Astrocyte of the cerebellum (primary cell): ENCODE data around the gene ZNF652.

Experiments used
- DNase-seq: peaks from one replicate; pipeline ENCODE4 v3.0.0-alpha.2; 2011; ENCODE audit warnings: low read depth
- H3K4me3 ChIP-seq: 2 replicates; pipeline ENCODE4 v1.5.1; 2011; ENCODE audit warnings: mild to moderate bottlenecking, low read depth, low read length, moderate library complexity
- in situ Hi-C: cut with HindIII; loops from 2 replicates; pipeline ENCODE4 v1.10.0; 2017; ENCODE audit warnings: low sequenced_read_pairs
- TF ChIP-seq, protein P1 (sequence below): IDR thresholded peaks from 2 replicates; pipeline ENCODE4 v1.5.1; 2012; ENCODE audit warnings: low read length, low read depth, moderate library complexity, mild to moderate bottlenecking; ENCODE audit errors: missing control alignments

The ZNF652 gene

DNA sequence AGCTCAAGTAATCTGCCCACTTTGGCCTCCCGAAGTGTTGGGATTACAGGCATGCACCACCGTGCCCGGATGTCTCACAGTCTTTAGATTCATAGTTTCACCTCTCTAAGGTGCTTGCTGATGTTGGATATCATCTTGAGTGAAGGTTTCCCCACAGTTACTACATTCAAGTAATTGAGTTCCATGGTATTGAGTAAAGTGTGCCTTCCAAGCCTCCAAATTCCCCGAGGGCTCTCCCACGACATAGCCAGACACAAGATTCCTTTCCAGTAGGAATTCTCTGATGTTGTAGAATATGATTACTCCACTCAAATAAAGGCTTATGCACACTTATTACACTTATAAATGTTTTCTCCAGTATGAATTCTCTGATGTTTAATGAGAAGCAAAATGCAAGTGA lies 16.3 kb upstream of the ZNF652 start:
- DNase-seq: no peak
- TF ChIP-seq, protein P1, sequence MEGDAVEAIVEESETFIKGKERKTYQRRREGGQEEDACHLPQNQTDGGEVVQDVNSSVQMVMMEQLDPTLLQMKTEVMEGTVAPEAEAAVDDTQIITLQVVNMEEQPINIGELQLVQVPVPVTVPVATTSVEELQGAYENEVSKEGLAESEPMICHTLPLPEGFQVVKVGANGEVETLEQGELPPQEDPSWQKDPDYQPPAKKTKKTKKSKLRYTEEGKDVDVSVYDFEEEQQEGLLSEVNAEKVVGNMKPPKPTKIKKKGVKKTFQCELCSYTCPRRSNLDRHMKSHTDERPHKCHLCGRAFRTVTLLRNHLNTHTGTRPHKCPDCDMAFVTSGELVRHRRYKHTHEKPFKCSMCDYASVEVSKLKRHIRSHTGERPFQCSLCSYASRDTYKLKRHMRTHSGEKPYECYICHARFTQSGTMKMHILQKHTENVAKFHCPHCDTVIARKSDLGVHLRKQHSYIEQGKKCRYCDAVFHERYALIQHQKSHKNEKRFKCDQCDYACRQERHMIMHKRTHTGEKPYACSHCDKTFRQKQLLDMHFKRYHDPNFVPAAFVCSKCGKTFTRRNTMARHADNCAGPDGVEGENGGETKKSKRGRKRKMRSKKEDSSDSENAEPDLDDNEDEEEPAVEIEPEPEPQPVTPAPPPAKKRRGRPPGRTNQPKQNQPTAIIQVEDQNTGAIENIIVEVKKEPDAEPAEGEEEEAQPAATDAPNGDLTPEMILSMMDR: no peak
- in situ Hi-C loops: no loop called here
- H3K4me3 ChIP-seq: no peak overlapping the region

DNA sequence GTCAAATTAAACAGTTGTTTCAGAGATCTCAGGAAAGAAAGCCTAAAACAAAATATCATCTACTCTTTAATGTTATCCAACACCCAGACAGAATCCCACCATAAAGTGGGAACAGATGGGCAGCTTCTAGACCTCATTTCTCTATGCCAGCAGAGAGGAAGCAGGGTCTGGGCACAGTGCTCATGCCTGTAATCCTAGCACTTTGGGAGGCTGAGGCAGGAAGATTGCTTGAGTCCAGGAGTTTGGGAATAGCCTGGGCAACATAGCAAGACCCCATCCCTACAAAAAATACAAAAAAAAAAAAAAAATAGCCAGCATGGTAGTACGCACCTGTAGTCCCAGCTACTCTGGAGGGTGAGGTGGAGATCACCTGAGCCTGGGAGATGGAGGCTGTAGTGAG lies 13.5 kb upstream of the ZNF652 start:
- in situ Hi-C loops: no loop called here
- no peak for DNase-seq
- TF ChIP-seq, protein P1: no peak
- H3K4me3 ChIP-seq: no peak overlapping the region

DNA sequence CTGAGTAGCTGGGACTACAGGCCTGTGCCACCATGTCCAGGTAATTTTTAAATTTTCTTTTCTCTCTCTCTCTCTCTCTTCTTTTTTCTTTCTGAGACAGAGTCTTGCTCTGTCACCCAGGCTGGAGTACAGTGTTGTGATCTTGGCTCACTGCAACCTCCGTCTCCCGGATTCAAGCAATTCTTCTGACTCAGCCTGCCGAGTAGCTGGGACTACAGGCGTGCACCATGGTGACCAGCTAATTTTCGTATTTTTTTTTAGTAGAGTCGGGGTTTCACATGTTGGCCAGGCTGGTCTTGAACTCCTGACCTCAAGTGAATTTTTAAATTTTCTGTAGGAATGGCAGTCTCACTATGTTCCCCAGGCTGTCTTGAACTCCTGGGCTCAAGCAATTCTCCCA lies 11.1 kb upstream of the ZNF652 start:
- TF ChIP-seq, protein P1: no peak
- in situ Hi-C loops: no loop called here
- H3K4me3 ChIP-seq: no peak overlapping the region
- DNase-seq: no peak

DNA sequence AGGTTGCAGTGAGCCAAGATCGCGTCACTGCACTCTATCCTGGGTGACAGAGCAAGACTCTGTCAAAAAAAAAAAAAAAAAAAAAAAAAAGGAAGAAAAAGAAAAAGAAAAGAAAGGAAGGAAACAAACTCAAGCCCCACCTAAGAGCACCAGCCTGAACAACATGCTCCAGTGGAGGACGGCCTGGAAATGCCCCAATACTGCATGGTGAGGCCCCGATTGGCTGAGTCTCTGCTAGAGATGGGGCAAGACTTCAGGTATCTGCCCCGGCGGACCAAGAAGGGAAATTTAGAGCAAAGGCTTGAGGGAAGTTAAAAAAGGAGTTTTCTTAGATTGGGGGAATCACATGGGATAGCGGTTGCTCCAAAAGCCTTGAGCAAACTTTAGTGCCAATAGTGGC lies 10.4 kb upstream of the ZNF652 start:
- no peak for DNase-seq
- in situ Hi-C loops: no loop called here
- H3K4me3 ChIP-seq: no peak overlapping the region
- TF ChIP-seq, protein P1: no peak

DNA sequence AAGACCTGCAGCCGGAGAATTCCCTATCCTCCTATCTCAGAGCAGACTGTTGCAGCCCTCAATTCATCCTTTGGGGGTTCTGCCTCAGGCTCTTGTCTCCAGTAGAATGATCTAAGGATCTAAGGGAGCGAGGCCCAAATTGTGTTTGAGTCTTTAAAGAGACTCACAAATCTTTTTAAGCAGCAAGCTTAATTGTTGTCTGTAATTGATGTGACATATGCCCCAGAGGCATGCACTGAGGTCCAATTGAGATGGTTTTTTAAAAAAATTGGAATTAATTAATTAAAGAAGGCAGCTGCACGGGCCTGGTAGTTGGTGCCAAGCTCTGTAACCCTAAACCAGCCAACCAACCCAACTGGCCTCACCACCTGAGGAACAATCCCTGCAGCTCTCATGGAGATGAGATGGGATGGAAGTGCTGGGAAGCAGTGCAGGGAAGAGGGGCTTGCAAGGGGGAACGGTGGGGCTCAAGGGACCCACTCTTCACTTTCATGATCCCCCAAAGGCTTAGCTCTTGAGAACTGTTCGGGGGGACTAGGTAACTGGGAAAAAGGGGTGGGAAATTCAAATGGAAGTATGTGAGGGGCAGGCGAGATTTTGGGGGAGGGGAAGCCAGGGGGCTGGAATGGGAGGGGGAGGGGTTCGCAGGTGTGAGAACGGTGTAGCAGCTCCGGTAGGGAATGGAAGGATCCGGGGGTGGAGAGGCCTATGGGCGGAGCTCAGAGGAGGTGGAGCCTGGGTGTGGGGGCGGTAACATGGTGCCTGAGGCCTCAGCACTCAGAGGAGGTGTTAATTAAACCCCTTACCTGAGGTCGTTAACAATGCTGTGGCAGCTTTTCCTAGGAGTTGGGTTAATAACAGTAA lies 9.2 kb upstream of the ZNF652 start:
- DNase-seq: no peak

DNA sequence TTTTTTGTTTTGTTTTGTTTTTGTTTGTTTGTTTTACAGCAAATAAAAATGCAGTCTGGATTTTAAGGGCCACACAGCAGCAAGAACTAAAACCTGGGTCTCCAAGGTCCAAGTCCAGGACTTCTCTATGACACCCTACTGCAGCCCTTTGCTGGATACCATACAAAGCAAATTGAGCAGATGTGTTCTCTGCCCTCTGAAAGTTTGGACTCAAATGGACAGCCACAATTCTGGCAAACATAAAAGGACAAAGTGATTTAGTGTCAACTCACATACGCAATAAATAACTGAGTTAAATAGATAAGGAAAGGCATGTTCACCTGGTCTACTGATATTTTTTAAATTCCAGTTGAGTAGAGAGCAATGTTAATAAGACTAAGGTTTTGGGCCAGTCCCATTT lies 7.7 kb upstream of the ZNF652 start:
- in situ Hi-C loops: no loop called here
- DNase-seq: no peak
- no peak overlapping the region for H3K4me3 ChIP-seq
- TF ChIP-seq, protein P1: no peak

More for the DNA sequence above, 9.2 kb upstream of the ZNF652 start:
- TF ChIP-seq, protein P1: no peak
- in situ Hi-C loops: no loop called here
- H3K4me3 ChIP-seq: no peak overlapping the region

DNA sequence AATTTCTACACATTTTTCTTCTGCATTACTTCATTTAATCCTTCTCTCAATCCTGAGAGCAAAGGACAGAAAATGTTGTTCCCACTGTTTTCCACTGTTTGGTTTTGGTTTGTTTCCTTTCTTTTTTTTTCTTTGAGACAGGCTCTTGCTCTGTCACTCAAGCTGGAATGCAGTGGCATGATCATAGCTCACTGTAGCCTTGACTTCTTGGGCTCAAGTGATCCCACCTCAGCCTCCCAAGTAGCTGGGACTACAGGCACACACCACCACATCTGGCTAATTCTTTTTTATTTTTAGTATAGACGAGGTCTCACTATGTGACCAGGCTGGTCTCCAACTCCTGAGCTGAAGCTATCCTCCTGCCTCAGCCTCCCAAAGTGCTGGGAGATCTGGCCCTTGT lies 7.0 kb upstream of the ZNF652 start:
- H3K4me3 ChIP-seq: no peak overlapping the region
- in situ Hi-C loops: no loop called here
- TF ChIP-seq, protein P1: no peak
- no peak for DNase-seq
